ENCODE measurements around the gene LPGAT1.

The LPGAT1 gene

DNA sequence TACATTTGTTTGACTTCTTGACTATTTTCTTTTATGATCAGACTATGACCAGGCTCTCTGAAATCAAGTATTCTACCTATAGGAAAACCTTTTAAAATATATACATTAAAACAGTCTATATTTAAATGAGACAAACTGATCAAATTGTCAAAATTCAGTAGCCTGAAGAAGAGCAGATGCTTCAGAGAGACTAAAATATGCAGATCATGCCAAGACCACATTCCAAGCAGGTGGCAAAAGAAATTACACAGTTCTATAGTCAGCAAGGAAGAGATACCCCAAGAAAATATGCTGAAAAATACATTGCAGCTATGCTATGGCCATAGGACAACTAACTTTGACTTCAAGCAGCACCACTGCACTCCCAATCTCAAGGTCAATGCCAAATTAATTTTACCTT lies 3.5 kb downstream of the LPGAT1 start:
- DNase-seq = no peak

DNA sequence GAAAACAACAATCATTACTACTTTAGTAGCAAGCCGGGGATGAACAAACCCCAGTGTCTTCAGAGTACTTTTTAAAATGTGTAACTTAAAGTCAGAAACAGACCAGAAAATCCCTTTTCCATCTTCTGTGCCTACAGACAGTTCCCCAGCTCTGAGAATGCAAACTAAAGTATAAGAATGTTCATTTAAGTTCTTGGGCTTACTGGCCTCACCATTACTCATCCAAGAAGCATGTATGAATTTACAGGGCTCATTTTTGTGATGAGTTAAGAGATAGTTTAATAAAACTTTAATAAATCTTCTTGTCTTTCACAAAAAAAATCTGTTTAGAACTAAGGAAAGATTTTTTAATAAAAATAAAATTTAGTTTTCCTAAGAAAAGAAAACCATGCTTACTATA lies 4.6 kb downstream of the LPGAT1 start:
- no peak for DNase-seq

DNA sequence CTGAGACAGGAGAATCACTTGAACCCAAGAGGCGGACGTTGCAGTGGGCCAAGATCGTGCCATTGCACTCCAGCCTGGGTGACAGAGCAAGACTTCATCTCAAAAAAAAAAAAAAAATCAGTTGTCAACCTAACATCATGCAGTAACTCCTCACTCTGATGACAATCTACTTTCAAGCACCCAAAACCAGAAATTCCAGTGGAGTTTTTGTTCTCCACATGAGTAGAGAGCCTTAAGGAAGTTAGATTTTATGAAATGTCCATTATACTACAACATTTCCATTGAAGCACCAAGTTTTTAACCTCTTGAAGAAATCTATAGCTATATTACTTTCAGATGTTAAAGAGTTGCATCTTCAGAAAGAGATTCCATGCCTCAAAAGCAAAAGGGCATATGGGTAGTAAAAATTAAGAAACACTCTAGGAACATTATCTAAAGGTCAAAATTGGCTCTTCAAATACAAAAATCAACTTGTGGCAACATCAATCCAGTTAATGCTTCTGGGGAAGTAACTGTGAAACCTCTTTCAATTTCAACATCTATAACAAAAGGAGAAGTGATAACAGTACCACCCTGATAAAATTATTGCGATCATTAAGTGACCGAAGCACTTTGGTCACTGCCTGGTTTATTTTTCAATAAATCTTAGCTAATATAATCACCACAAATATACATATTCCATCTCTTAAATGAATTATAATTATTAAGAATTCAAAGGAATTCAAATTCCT lies 7.7 kb downstream of the LPGAT1 start:
- no peak for DNase-seq

DNA sequence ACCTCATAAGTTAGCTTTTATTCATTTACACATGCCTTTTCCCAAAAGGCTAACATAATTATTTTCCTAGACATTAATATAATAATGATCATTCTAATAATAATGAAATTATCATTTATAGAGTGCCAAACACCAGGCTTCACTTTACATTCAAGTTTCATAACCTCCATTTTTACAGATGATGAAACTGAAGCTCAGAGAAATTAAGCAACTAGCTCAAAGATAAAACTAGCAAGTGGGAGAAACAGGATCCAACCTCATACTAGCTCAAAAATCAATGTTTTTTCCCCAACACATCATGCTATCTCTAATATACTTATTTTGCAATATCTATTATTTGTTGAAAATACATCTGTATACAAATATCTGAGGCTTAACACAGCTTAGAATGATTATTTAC lies 14.0 kb downstream of the LPGAT1 start:
- no peak for DNase-seq

DNA sequence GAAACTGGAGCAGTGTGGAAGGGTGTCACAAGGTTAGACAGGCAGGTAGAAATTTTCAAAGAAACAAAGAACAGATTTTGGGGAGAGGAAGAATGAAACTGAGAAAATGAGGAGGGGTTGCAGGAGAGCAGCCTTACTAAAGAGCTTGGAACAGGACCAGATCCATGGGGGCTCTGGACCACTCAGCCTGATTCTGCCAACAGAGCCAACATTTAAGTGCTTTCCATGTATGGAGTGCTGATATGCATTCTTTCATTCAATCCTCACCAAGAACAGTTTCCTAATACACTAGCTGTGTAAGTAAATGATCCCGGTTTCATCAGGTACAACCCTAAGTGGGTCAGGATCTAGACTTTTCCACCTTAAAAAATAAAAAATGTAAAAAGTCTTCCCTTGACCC lies 16.2 kb downstream of the LPGAT1 start:
- DNase-seq = no peak

DNA sequence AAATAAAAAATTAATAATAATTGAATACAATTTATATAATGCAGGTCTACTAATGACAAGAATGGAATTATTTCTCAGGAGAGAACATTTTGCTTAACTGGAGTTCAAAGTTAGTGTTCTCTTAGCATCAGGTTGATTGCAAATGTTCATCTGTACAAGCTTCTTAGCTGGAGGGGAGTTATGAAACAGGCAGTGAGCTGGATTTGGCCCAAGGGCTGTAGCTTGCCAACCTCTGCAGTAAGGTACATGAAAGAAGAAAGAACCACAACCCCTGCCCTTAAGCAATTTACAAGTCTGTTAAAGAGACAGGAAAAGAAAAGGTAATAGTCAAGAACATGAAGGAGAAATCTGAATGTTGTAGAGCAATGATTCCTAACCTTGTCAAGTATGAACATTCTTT lies 17.0 kb downstream of the LPGAT1 start:
- DNase-seq = no peak

DNA sequence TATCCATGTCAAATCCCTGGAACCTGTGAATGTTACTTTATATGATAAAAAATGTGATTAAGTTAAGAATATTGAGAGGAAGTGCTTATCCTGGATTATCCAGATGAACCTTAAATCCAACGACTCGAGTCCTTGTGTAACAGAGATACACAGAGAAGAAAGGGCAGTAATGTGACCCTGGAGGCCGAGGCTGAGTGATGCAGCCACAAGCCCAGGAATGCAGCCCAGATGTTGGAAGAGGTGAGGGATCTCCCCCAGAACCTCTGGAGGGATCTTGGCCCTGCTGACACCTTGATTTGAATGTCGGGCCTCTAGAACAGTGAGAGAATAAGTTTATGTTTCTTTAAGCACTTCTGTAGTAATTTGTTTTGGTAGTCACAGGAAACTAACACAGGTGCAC lies 18.0 kb downstream of the LPGAT1 start:
- no peak for DNase-seq

DNA sequence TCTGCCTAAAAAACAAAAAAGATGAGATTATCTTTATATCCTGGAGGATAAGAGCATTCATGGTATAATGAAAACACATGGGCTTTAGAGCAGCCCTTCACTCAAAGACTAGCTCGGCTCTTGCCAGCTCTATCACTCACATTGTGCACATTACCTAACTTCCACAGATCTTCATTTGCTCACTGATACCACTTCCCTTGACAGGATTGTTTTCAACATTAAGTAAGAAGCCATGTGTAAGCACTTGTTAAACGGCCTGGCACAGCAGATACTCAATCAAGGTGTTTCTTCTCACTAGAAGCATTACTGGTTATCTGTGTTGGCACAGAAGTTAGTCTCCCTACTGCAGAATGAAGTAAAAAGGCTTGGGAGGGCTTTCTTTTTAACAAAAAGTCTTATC lies 18.7 kb downstream of the LPGAT1 start:
- no peak for DNase-seq

DNA sequence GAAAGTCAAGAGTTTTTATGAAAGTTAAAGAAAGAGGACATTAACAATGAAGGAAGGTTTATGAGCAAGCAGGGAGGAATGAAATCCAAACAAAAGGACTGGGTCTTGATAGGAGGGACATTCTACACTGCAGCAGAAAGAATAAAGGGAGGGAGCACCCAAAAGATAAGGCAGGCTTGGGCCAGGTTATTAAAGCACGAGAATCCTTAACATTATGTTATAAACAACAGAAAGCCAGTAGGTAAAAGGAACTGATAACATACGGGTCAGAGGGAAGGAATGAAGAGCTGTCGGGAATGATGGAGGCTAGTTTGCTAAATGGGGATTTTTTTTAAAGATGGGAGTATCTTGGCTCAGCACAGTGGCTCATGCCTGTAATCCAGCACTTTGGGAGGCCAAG lies 19.4 kb downstream of the LPGAT1 start:
- no peak for DNase-seq

DNA sequence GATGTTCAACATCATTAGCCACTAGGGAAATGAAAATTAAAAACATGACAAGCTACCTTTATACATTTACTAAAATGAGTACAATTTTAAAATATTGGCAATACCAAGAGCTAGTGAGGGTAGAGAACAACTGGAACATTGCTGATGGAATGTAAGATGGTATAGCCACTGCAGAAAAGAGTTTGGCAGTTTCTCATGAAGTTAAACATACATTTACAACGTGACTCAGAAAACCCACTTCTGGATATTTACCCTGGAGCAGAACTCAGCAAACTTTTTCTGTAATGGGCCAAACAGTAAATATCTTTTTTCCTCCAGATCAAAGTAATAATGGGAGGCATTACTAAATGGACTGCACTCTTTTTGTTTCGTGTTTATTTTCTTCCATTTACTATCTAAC lies 22.1 kb downstream of the LPGAT1 start:
- no peak for DNase-seq

DNA sequence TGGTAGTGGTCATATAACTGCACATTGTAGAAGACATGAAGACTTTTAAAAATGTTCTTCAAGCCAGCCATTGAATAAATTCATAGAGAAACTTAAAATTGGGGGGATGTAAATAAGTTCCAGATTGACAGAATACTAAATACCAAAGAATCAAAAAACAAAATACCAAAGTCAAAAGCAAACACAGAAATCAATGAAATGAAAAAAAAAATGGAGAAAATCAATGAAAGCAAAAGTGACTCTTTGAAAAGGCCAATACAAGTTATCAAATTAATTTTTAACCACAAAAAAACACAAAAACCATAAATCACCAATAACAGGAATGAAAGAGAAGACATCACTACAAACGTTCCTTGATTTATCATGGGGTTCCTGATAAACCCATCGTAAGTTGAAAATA lies 25.6 kb downstream of the LPGAT1 start:
- DNase-seq = no peak

DNA sequence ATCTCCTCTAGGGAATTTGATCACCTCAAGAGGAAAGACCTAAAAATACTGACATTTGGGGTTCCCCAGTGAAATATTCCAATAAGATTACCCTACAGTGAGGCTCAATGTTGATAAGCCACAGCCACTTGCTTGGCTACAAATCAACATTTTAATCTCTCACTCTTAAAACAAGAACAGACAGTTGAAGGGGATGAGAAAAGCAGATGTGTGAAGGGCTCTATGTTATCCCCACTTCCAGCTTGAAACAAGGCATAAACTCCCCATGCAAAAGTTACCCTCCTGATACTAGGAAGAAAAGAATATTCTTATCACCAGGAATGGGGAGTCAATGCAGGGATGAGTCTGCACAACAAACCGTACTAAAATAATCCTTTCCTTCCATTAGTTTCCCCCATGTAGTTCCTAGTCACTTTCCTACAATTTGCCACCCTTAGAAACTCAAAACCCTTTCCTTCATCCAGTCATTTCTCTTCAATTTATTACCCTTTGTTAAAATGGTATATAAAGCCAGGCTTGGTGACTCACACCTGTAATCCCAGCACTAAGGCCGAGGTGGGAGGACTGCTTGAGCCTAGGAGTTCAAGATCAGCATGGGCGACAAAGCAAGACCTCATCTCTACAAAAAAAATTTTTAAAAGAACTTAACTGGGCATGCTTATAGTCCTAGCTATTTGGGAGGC lies 29.5 kb downstream of the LPGAT1 start:
- no peak for DNase-seq

DNA sequence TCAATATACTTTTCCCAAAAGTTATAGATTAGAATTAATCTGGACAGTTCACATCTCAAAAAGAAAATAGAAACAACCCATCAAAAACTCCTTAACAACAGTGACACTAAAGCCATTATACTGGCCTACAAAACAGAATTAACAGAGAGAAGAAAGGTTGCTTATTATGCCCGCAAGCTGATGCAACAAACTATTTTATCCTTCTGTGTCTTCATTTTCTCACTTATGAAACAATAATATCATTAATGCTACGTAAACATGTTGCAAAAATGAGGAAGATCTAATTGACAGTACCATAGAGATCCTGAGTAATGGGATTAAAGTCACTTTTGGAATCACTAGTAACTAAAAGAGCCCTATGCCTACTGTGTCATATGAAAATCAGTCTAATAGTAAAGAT lies 32.6 kb downstream of the LPGAT1 start:
- no peak for DNase-seq

DNA sequence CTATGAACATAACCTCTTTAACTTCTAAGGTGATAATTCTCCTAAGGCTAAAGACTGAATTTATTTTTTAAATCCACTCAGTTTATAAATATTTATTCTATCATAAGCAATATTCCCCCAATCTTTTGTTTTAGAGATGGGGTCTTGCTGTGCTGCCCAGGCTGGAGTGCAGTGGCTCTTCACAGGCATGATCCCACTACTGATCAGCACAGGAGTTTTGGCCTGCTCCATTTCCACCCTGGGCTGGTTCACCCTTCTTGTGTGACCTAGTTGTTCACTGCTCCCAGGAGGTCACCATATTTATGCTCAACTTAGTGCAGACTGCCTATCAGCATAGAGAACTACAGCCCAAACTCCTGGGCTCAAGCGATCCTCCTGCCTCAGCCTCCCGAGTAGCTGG lies 38.6 kb downstream of the LPGAT1 start:
- DNase-seq = no peak

DNA sequence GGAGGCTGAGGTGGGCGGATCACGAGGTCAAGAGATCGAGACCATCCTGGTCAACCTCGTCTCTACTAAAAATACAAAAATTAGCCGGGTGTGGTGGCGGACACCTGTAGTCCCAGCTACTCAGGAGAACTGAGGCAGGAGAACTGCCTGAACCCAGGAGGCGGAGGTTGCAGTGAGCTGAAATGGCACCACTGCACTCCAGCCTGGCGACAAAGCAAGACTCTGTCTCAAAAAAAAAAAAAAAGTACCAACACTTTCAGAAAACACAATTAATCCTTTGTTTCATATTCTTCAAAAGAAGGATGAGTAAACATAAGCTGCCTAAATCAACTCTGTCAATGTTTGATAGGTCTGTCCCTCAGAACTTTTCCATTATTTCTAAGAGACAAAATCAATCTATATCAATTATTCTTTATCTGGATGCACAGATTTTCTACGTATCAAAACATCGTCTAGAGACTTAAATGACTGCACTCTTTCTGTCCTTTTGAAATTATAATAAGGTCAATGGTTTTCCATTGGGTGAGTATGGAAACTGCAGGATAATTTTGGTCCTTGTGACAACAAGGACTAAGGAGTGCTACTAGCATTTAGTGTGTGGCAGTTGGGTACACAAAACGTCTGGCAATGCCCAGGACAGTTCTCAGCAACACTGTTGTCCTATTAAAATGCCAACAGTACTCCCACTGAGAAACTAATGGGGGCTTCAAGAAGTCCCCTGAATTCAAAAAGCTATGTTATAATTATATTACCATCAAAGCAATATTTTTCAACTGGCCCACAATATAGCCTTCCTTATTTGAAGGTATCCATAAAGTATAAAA lies 40.7 kb downstream of the LPGAT1 start:
- no peak for DNase-seq

DNA sequence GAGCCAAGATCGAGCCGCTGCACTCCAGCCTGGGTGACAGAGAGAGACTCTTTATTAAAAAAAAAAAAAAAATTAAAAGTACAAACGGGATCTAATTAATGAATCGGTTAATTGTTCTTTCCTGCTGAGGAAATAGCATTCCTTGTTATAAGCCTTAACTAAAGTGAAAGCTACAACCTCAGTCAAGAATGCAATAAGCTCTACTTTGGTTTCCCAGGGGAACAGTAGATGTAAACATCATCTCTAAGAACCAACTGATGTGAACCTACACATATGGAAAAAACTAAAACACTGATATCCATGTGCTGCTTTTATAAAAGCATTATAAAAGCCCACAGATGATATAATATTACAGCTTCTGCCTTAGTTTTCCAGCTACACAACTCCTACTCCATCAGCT lies 41.9 kb downstream of the LPGAT1 start:
- DNase-seq = no peak

DNA sequence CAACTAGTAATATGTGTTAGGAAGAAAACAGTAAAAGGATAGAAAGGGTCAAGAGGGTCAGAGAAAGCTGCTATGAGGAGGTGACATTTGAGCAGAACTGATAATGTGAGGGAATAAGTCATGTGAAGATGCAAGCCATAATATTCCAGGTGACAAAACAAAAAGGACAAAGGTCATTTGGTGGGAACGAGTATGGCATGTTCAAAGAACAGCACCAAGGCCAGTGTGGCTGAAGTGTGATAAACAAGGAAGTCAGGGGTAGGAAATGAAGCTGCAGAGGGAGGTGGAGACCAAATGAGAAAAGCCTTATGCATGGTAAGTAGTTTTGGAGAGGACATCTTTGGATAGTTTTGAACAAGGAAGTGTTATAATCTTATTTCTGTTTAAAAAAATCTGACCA lies 46.7 kb downstream of the LPGAT1 start:
- no peak for DNase-seq

DNA sequence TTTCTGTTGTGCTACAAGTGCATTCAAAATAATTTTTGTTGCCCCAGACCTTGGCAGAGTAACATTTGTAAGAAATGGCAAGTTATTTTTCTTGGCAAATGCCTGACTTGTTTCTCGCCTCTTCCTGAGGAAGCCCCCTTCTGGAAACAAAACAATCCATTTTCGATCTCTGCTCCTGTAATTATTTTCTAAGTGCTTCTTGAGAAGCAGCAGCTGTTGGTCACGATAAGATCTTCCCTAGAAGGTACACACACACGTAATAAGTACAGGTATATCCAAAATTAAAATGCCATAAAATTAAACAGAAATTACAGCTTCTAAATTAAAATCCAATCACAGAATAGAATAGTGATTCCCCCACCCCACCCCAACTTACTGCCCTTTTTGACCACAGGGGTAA lies 47.3 kb downstream of the LPGAT1 start:
- no peak for DNase-seq

DNA sequence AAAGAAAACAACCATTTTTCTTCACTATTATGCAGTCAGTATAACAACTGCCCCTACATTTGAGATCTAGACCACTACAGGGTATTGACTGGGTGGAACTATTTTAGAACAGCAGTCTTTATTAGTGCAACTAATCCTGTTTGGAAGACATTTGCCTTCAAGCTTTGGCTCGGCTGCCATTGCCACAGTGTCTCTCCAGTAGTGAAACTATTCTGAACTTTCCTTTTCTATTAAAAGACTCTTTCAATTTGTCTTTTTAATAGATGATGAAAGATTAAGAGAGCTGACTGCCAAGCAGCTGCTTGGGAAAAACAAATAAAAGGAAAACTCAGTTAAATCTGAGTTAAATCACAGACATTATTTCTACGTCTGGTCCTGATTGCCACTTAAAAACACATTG lies 49.3 kb downstream of the LPGAT1 start:
- DNase-seq = no peak

DNA sequence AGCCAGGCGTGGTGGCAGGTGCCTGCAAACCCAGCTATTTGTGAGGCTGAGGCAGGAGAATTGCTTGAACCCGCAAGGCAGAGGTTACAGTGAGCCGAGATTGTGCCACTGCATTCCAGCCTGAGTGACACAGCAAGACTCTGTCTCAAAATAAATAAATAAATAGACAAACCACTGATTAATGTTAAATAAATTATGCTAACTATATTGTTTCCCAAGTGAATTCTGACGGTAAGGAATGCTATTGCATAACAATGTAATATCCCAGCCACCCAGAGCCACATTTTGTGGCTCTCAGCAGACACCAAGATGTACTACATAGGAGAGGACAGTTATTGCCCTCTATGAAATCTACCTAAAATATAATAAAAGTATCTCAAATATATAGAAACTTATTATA lies 55.4 kb downstream of the LPGAT1 start:
- no peak for DNase-seq

DNA sequence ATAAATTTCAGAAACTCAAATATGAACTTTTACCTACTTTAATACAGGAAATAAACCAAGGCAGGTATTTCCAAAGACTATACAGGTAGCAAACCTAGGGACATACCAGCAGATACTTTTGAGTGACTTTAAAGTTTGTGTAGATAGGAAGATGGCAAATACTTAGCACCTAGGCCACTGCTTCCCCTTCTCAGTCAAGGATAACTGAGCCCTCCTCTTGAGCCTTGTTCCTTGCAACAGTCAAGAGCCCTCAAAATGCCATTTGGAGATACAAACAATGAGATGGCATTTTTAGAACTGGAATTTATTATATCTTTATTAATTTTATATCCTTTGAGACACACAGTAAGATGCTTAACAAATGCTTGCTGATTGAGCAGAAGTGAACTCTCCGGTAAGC lies 65.9 kb downstream of the LPGAT1 start:
- DNase-seq = no peak

DNA sequence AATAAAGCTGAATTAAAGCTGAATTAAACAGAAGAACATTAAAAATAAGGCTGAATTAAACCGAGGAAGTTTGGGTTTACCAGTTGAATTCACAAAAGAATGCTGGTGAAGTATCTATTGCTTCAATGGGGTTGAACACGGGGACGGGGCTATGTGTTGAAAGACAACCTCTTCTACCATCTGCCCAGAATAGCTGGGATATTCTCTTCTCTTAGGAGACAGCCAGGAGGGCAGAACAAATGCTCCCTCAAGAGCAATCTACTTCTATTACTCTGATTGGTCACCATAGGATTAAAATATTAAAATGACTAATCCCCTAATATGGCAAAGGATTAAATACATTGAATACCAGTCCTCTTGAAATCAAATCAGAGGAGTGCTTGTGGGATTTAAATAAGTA lies 68.4 kb downstream of the LPGAT1 start:
- DNase-seq = no peak

DNA sequence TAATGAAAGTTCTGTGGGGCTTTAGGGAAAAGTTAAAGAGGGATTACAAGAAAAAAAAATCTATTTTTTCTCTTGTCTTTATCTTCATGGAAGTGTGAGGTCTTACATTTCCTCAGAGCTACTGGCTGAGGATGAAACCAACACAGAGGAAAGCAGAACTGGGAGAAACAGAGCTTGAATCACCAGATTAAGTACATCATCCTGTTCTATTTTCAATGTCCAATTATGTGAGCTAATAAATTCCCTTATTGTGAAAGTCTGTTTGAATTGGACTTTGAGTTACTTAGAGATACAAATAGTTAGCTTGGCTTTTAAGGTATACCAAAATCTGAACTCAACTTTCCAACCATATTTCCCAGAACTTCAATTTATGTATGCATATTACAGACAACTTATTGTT lies 69.2 kb downstream of the LPGAT1 start:
- no peak for DNase-seq

DNA sequence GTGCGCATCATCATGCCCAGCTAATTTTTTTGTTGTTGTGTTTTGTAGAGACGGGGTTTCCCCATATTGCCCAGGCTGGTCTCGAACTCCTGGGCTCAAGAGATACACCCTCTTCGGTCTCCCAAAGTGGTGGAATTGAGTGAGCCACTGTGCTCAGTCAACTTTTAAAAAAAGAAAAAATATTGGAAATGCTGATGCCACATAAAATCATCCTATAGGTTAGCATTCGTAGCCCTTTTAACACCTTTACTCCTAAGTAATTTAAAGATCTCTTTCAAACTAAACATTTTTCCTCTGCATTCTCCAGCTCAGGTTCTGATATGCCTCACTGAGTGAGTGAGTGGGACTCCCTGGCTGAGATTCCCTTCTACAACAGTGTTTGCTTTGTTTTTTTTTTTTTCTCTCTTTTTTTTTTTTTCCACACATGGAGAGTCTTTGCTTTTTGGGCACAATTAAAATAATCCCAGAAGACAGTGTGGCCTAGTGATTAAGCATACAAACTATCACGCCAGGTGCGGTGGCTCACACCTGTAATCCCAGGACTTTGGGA lies 74.0 kb downstream of the LPGAT1 start:
- DNase-seq = no peak
